ENCODE results near the gene FBXL7.

FBXL7 gene

GRCh38 chr5:15762668-15763067, 262.7 kb downstream of the FBXL7 start:
- no peak for DNase-seq (ENCODE audit: extremely low spot score)
- ChIA-PET POLR2A (no interaction called here), CTCF (interaction anchor here (0.5 kb wide), 1 partner anchor 50 kb away, joined by 3 read pairs; no protein-coding TSS in a partner anchor)

GRCh38 chr5:15763754-15764153, 263.8 kb downstream of the FBXL7 start:
- no peak for TF ChIP-seq CTCF (IDR thresholded peaks at IDR 0.05; ENCODE audit: control extremely low read depth, extremely low read depth, low read depth, missing control alignments)
- ChIA-PET POLR2A (no interaction called here), CTCF (no interaction called here)
- no peak for DNase-seq (ENCODE audit: extremely low spot score)

More at GRCh38 chr5:15762668-15763067, 262.7 kb downstream of the FBXL7 start:
- no peak for TF ChIP-seq CTCF (IDR thresholded peaks at IDR 0.05; ENCODE audit: control extremely low read depth, extremely low read depth, low read depth, missing control alignments)

DNA sequence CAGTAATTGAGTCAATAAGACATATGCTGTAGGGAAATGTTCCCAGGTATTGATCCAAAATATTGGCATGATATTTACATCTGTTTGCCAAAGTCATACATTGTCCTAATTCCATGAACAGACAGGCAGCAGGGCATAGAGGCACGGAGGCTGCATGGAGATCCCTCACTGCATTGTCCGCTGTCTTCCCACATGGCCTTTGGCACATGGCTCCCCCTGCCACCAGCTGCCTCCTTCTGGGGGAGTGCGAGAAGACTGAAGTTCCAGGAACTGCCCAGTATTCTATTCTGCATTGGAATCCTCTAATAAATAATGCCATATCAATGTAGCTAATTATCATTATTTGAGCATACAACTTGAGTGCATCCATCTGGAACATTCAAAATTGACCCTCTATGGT, 269.0 kb downstream of the FBXL7 start:
- ChIA-PET POLR2A (no interaction called here), CTCF (interaction anchor here (1.0 kb wide), 1 partner anchor 10 kb away, joined by 3 read pairs; no protein-coding TSS in a partner anchor)
- DNase-seq (ENCODE audit: extremely low spot score), result no peak
- no peak for TF ChIP-seq CTCF (IDR thresholded peaks at IDR 0.05; ENCODE audit: control extremely low read depth, extremely low read depth, low read depth, missing control alignments)

GRCh38 chr5:15772131-15772530, 272.2 kb downstream of the FBXL7 start:
- ChIA-PET CTCF (interaction anchor here (0.7 to 1.1 kb wide), 2 partner anchors 25 to 39 kb away, joined by 3 read pairs; no protein-coding TSS in a partner anchor), POLR2A (no interaction called here)
- DNase-seq (ENCODE audit: extremely low spot score), result no peak
- no peak for TF ChIP-seq CTCF (IDR thresholded peaks at IDR 0.05; ENCODE audit: control extremely low read depth, extremely low read depth, low read depth, missing control alignments)

DNA sequence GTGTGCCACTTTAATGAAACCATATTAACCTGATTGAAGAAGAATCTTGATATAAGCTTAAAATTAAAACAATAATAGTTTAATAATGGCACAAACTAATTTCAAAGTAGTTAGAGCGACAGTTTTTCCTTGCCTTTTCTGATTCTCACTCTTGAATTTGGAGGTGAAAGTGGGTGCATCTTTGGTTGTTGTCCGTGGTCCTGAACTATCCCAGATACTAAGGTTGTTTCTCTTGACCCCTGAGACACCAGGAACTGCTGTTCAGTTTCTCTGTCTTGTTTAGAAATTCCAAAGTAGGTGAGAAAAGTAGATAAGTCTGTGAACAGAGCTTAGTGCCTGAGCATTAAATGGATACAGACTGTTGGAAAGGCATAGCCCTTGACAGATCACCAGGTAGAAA, 274.7 kb downstream of the FBXL7 start:
- TF ChIP-seq CTCF (IDR thresholded peaks at IDR 0.05; ENCODE audit: control extremely low read depth, extremely low read depth, low read depth, missing control alignments), result no peak
- ChIA-PET CTCF (interaction anchor here (1.3 kb wide), 1 partner anchor 10 kb away, joined by 3 read pairs; no protein-coding TSS in a partner anchor), POLR2A (no interaction called here)
- DNase-seq (ENCODE audit: extremely low spot score), result no peak

- no peak for DNase-seq (ENCODE audit: extremely low spot score)
- TF ChIP-seq CTCF (IDR thresholded peaks at IDR 0.05; ENCODE audit: control extremely low read depth, extremely low read depth, low read depth, missing control alignments), result no peak
- ChIA-PET CTCF (no interaction called here), POLR2A (no interaction called here)
Observed at GRCh38 chr5:15776346-15776745, 276.4 kb downstream of the FBXL7 start.

DNA sequence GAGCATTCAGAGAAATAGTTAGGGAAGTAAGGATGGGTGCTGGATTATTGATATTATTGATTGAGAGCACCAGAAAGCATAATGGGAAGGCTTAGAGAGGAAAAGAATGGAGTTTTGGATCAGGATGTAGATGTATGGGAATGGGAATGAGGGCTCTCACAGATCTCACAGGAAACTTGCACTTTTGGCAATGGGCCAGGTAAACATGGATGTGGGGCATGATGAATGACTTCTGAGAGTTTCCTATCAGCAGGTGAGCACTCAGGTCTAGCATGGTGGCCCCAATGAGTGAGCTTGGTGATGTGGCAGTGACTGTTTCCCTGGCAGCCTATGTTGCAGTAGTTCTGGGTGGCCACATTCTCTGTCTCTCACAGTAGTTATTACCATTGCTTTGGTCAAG, 283.8 kb downstream of the FBXL7 start:
- ChIA-PET CTCF (no interaction called here), POLR2A (no interaction called here)
- no peak for TF ChIP-seq CTCF (IDR thresholded peaks at IDR 0.05; ENCODE audit: control extremely low read depth, extremely low read depth, low read depth, missing control alignments)
- DNase-seq (ENCODE audit: extremely low spot score), result no peak
